Measurements from ENCODE around the gene MAP4K5. TPM values are rescaled to one million over a fixed set of nuclear protein-coding genes. Genes with fewer than 3 reads are reported as not detected.

MAP4K5 gene
- polyA plus RNA-seq, 2 of the 4 experiments (the other 2 are of a cell fraction), result 18.7 to 30.8 TPM

DNA sequence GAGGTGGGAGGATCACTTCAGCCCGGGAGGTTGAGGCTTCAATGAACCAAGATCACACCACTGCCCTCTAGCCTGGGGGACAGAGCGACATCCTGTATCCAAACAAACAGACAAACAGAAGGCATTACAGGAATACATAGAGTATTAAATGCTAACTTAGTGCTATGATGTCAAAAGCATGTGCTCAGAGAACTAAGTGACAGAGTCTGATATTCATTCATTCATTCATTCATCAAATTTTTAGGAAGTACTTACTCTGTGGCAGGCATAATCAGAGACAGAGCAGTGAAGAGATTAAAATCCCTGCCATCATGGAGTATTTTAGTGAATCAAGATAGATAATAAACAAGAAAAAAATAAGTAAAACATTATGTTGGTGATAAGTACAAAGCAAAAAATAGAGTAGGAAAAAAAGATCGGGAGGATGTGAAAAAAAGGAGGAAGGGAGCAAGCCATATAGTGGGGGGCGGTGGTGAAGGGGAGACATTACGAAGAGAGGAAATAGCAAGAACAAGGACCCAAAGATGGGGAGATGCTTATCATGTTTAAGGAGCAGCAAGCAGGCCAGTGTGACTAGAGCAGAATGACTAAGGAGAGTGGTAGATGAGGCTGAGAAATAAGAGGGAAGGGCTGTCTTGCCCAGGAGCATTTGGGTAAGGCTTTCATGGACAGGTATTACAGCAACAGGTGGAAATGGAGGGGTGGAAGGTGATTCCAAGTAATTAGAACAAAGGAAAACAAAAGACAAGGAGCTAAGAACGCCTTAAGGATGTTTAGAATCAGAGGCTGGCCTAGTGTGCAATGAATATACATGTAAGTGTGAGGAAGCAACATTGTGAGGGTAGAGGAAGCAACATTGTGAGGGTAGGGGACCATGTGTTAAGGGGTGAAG lies 2.8 kb downstream of the MAP4K5 start:
- H3K27ac ChIP-seq, result peak overlapping the region in 1 of 2 experiments; percentile 51; a peak in 3 of 6 replicates
- DNase-seq (ENCODE audit: low read depth in 1 of 2, low spot score in 1 of 2) (no peak), FAIRE-seq (no peak), ATAC-seq (no peak)
- no peaks in the 10 kb centered on the region for H3K9me3 ChIP-seq
- no peak overlapping the region for H3K4me3 ChIP-seq
- TF ChIP-seq KDM1A (IDR thresholded peaks at IDR 0.05; ENCODE audit: low read depth) (no peak), RAD21 (conservative IDR thresholded peaks at IDR 0.05 in 1 of 2, IDR thresholded peaks at IDR 0.05 in 1 of 2) (no peak), JUNB (IDR thresholded peaks at IDR 0.05) (no peak), SMC3 (IDR thresholded peaks at IDR 0.05) (no peak), NPAS2 (CRISPR knock-in tag; IDR thresholded peaks at IDR 0.05; ENCODE audit: borderline replicate concordance) (no peak), CHD4 (IDR thresholded peaks at IDR 0.05; ENCODE audit: borderline replicate concordance) (no peak), HOXB5 (CRISPR knock-in tag; IDR thresholded peaks at IDR 0.05) (no peak), MAFK (IDR thresholded peaks at IDR 0.05; ENCODE audit: partially characterized antibody) (no peak), SREBF2 (IDR thresholded peaks at IDR 0.05) (no peak), ZC3H11A (IDR thresholded peaks at IDR 0.05) (no peak), HEYL (CRISPR knock-in tag; IDR thresholded peaks at IDR 0.05) (no peak), EP300 (IDR thresholded peaks at IDR 0.05) (no peak), POLR2AphosphoS2 (conservative IDR thresholded peaks at IDR 0.05; ENCODE audit: low read length) (no peak)
- TF ChIP-seq, protein P1, sequence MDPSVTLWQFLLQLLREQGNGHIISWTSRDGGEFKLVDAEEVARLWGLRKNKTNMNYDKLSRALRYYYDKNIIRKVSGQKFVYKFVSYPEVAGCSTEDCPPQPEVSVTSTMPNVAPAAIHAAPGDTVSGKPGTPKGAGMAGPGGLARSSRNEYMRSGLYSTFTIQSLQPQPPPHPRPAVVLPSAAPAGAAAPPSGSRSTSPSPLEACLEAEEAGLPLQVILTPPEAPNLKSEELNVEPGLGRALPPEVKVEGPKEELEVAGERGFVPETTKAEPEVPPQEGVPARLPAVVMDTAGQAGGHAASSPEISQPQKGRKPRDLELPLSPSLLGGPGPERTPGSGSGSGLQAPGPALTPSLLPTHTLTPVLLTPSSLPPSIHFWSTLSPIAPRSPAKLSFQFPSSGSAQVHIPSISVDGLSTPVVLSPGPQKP (IDR thresholded peaks at IDR 0.05; ENCODE audit: low read depth, low read length), result no peak
- TF ChIP-seq, protein P2, sequence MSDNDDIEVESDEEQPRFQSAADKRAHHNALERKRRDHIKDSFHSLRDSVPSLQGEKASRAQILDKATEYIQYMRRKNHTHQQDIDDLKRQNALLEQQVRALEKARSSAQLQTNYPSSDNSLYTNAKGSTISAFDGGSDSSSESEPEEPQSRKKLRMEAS (IDR thresholded peaks at IDR 0.05), result no peak
- TF ChIP-seq, protein P3, sequence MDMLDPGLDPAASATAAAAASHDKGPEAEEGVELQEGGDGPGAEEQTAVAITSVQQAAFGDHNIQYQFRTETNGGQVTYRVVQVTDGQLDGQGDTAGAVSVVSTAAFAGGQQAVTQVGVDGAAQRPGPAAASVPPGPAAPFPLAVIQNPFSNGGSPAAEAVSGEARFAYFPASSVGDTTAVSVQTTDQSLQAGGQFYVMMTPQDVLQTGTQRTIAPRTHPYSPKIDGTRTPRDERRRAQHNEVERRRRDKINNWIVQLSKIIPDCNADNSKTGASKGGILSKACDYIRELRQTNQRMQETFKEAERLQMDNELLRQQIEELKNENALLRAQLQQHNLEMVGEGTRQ (IDR thresholded peaks at IDR 0.05), result no peak
- TF ChIP-seq, protein P4, sequence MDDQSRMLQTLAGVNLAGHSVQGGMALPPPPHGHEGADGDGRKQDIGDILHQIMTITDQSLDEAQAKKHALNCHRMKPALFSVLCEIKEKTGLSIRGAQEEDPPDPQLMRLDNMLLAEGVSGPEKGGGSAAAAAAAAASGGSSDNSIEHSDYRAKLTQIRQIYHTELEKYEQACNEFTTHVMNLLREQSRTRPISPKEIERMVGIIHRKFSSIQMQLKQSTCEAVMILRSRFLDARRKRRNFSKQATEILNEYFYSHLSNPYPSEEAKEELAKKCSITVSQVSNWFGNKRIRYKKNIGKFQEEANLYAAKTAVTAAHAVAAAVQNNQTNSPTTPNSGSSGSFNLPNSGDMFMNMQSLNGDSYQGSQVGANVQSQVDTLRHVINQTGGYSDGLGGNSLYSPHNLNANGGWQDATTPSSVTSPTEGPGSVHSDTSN (IDR thresholded peaks at IDR 0.05), result no peak
- H3K4me1 ChIP-seq, result peaks cover 44% of the 10 kb centered on the region
- POLR2A ChIA-PET, result interaction anchor here (0.6 kb wide), 1 partner anchor 217 kb away, joined by 5 read pairs; the partner anchor contains the start of gene DMAC2L
- H3K4me2 ChIP-seq, result peak overlapping the region; percentile 88
- CTCF ChIA-PET, result interaction anchor here (0.8 to 2.3 kb wide), 3 partner anchors 207 to 218 kb away, joined by 3 to 8 read pairs (median 5); partner anchors contain the start of genes DMAC2L and L2HGDH
- 71% methylated on average over 6 of the region's 6 CpGs for WGBS (ENCODE audit: missing lambda C conversion rate)

DNA sequence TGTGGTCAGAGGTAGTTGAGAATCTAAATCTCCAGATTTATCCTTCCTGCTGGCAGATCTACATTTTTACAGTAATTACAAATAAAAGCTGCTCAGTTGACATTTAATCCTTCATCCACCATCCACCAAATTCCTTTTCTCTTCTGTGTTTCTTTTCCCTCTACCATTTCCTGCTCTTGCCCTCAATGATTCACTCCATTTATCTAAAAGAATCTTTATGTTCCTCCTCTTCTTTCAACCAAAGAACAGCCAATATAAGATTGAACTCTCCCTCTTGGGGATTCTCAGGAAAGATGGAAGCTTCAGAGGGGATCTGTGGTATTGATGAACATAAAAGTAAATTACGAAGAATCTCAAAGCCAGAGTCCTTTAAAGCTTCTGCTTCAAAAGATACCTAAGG lies 4.4 kb downstream of the MAP4K5 start:
- no peaks in the 10 kb centered on the region for H3K9me3 ChIP-seq
- no peak overlapping the region for H3K4me3 ChIP-seq
- DNase-seq (ENCODE audit: low read depth in 1 of 2, low spot score in 1 of 2) (no peak), FAIRE-seq (no peak), ATAC-seq (no peak)
- no peak overlapping the region for H3K4me2 ChIP-seq
- POLR2A ChIA-PET, result interaction anchor here (0.7 kb wide), 1 partner anchor 188 kb away, joined by 3 read pairs; no protein-coding TSS in a partner anchor
- CTCF ChIA-PET, result interaction anchor here (0.6 to 2.3 kb wide), 5 partner anchors 10 to 250 kb away, joined by 3 to 8 read pairs (median 4); no protein-coding TSS in a partner anchor
- peaks cover 44% of the 10 kb centered on the region for H3K4me1 ChIP-seq
- WGBS (ENCODE audit: missing lambda C conversion rate), result 92% methylated on average over 1 of the region's 1 CpG
- H3K27ac ChIP-seq, result no peak overlapping the region
- TF ChIP-seq NFE2L2 (conservative IDR thresholded peaks at IDR 0.05; ENCODE audit: low read length), result no peak
- TF ChIP-seq, protein P1 (IDR thresholded peaks at IDR 0.05; ENCODE audit: low read depth, low read length), result no peak
- no peak for TF ChIP-seq MYC (IDR thresholded peaks at IDR 0.05; ENCODE audit: borderline replicate concordance, low read length)
- TF ChIP-seq NPAS2 (CRISPR knock-in tag; IDR thresholded peaks at IDR 0.05; ENCODE audit: borderline replicate concordance), result no peak
- TF ChIP-seq EHMT2 (IDR thresholded peaks at IDR 0.05; ENCODE audit: low read depth), result no peak
- TF ChIP-seq, protein P5, sequence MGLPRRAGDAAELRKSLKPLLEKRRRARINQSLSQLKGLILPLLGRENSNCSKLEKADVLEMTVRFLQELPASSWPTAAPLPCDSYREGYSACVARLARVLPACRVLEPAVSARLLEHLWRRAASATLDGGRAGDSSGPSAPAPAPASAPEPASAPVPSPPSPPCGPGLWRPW (IDR thresholded peaks at IDR 0.05), result no peak
- TF ChIP-seq BHLHE40 (IDR thresholded peaks at IDR 0.05; ENCODE audit: low read depth, low read length), result no peak
- TF ChIP-seq SREBF2 (IDR thresholded peaks at IDR 0.05), result no peak
- TF ChIP-seq RNF2 (IDR thresholded peaks at IDR 0.05; ENCODE audit: borderline replicate concordance, low read depth), result no peak
- TF ChIP-seq RAD21 (conservative IDR thresholded peaks at IDR 0.05 in 1 of 2, IDR thresholded peaks at IDR 0.05 in 1 of 2), result no peak
- no peak for TF ChIP-seq FOSL2 (IDR thresholded peaks at IDR 0.05)
- no peak for TF ChIP-seq FOSL2 (CRISPR knock-in tag; IDR thresholded peaks at IDR 0.05)
- no peak for TF ChIP-seq EP300 (IDR thresholded peaks at IDR 0.05)
- TF ChIP-seq JUNB (IDR thresholded peaks at IDR 0.05), result no peak
- TF ChIP-seq PHF8 (IDR thresholded peaks at IDR 0.05; ENCODE audit: borderline replicate concordance, low read depth), result no peak
- TF ChIP-seq, protein P2 (IDR thresholded peaks at IDR 0.05), result no peak
- no peak for TF ChIP-seq KDM5A (IDR thresholded peaks at IDR 0.05)
- TF ChIP-seq RFX5 (IDR thresholded peaks at IDR 0.05), result no peak
- TF ChIP-seq, protein P3 (IDR thresholded peaks at IDR 0.05), result no peak

Data from A549 (cell line).